ENCODE measurements around the gene SNRPA.

DNA sequence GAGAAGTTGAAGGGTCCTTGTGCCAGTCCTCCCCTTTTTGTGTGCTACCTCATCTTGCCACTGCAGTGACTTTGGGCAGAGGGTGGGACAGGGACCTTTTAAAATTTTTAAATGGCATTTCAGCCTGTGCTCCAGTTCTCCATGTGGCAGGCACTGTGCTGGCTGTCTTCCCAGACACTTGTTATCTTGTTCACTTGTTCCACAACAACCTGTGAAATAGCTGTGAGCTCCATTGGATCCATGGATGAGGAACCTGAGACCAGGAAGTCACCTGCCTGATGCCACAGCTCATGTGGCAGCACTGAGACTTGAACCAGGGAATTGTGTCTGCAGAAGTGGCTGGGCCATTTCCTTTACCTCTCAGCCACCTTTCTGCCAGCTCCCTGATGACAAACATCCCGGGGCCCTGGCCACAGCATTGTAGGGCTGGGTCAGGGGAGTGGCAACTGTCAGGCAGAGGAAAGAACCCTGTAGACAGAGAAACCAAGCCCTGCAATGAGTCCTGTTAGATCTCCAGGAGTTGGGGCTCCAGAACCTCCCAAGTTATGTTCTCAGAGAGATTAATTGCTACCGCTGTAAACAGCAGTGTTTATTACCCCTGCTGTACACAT lies 54.4 kb downstream of the SNRPA start:
- TF ChIP-seq, protein P1, sequence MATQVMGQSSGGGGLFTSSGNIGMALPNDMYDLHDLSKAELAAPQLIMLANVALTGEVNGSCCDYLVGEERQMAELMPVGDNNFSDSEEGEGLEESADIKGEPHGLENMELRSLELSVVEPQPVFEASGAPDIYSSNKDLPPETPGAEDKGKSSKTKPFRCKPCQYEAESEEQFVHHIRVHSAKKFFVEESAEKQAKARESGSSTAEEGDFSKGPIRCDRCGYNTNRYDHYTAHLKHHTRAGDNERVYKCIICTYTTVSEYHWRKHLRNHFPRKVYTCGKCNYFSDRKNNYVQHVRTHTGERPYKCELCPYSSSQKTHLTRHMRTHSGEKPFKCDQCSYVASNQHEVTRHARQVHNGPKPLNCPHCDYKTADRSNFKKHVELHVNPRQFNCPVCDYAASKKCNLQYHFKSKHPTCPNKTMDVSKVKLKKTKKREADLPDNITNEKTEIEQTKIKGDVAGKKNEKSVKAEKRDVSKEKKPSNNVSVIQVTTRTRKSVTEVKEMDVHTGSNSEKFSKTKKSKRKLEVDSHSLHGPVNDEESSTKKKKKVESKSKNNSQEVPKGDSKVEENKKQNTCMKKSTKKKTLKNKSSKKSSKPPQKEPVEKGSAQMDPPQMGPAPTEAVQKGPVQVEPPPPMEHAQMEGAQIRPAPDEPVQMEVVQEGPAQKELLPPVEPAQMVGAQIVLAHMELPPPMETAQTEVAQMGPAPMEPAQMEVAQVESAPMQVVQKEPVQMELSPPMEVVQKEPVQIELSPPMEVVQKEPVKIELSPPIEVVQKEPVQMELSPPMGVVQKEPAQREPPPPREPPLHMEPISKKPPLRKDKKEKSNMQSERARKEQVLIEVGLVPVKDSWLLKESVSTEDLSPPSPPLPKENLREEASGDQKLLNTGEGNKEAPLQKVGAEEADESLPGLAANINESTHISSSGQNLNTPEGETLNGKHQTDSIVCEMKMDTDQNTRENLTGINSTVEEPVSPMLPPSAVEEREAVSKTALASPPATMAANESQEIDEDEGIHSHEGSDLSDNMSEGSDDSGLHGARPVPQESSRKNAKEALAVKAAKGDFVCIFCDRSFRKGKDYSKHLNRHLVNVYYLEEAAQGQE (IDR thresholded peaks at IDR 0.05; ENCODE audit: insufficient read depth in 1 of 2, low read depth in 2 of 2, low read length in 2 of 2), result no peak
- no peak for TF ChIP-seq SIN3A (IDR thresholded peaks at IDR 0.05; ENCODE audit: borderline replicate concordance, insufficient read depth, low read length)

Data from PFSK-1 (cell line).